Measurements from ENCODE around the gene CDHR3.

- TF ChIP-seq CTCF (conservative IDR thresholded peaks at IDR 0.05; ENCODE audit: low read length) (no peak), EZH2phosphoT487 (IDR thresholded peaks at IDR 0.05; ENCODE audit: borderline replicate concordance) (no peak)
Observed at GRCh38 chr7:105931179-105931578, 31.9 kb upstream of the CDHR3 start.

Measured in Loucy (cell line).